ENCODE data around the gene MEGF6.
"Not testable (repeated sequence)": the region's sequence is repeated elsewhere in the genome, so short reads cannot be mapped to it uniquely, and the experiment has no call there.

The MEGF6 gene

DNA sequence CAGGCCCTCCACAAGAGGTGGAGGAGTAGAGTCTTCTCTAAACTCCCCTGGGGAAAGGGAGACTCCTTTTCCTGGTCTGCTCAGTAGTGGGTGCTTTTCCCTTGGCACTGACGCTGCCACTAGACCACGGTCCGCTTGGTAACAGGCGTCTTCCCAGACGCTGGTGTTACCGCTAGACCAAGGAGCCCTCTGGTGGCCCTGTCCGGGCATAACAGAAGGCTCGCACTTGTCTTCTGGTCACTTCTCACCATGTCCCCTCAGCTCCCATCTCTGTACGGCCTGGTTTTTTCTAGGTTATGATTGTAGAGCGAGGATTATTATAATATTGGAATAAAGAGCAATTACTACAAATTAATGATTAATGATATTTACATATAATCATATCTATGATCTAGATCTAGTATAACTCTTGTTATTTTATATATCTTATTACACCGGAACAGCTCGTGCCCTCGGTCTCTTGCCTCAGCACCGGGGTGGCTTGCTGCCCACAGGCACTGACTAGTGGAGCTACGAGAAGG is 9.9 kb upstream of the MEGF6 start:
- not testable (repeated sequence) for H3K4me3 ChIP-seq (ENCODE audit: low read depth, low read length)
- TF ChIP-seq, protein P1, sequence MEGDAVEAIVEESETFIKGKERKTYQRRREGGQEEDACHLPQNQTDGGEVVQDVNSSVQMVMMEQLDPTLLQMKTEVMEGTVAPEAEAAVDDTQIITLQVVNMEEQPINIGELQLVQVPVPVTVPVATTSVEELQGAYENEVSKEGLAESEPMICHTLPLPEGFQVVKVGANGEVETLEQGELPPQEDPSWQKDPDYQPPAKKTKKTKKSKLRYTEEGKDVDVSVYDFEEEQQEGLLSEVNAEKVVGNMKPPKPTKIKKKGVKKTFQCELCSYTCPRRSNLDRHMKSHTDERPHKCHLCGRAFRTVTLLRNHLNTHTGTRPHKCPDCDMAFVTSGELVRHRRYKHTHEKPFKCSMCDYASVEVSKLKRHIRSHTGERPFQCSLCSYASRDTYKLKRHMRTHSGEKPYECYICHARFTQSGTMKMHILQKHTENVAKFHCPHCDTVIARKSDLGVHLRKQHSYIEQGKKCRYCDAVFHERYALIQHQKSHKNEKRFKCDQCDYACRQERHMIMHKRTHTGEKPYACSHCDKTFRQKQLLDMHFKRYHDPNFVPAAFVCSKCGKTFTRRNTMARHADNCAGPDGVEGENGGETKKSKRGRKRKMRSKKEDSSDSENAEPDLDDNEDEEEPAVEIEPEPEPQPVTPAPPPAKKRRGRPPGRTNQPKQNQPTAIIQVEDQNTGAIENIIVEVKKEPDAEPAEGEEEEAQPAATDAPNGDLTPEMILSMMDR (IDR thresholded peaks at IDR 0.05; ENCODE audit: insufficient read depth, low read depth, low read length, missing control alignments), result peak; percentile 52
- DNase-seq (ENCODE audit: low read depth), result peak; percentile 30

DNA sequence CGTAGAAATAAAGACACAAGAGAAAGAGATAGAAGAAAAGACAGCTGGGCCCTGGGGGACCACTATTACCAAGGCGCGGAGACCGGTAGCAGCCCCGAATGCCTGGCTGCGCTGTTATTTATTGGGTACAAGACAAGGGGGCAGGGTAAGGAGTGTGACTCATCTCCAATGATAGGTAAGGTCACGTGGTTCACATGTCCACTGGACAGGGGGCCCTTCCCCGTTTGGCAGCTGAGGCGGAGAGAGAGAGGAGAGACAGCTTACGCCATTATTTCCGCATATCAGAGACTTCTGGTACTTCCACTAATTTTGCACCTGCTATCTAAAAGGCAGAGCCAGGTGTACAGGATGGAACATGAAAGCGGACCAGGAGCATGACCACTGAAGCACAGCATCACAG is 9.4 kb upstream of the MEGF6 start:
- DNase-seq (ENCODE audit: low read depth), result no peak
- TF ChIP-seq, protein P1 (IDR thresholded peaks at IDR 0.05; ENCODE audit: insufficient read depth, low read depth, low read length, missing control alignments), result no peak
- no peak overlapping the region for H3K4me3 ChIP-seq (ENCODE audit: low read depth, low read length)

DNA sequence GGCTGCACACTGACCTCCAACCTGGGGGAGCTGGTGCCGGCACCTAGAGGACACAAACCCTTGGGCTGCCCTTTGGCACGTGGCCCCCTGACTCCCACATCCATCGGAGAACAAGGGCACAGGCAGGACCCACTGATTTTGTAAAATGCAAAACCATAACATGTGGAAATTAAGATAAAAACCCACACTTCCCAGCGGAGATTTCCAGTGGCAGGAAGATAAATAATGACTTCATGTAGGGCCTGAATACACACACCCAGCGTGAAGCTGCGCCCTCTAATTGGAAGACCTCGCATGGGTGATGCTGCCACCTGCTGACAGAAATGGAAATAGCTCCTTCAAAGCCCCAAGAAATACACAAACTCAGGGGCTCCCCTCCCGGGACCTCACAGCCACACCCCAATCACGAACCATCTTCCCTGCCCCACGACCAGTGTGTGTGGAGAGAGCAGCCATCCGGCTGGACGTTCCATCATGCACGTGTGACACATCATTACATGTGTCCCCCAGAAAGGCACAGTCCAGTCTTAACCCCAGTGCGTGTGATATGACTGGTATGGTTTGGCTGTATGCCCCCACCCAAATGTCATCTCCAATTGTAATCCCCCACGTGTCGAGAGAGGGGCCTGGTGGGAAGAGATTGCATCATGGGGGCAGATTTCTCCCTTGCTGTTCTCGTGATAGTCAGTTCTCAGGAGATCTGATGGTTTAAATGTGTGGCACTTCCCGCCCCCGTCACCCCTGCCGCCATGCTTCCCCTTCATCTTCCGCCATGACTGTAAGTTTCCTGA is 7.8 kb upstream of the MEGF6 start:
- peak; percentile 80 for DNase-seq (ENCODE audit: low read depth)
- no peak overlapping the region for H3K4me3 ChIP-seq (ENCODE audit: low read depth, low read length)
- TF ChIP-seq, protein P1 (IDR thresholded peaks at IDR 0.05; ENCODE audit: insufficient read depth, low read depth, low read length, missing control alignments), result peak; percentile 76

DNA sequence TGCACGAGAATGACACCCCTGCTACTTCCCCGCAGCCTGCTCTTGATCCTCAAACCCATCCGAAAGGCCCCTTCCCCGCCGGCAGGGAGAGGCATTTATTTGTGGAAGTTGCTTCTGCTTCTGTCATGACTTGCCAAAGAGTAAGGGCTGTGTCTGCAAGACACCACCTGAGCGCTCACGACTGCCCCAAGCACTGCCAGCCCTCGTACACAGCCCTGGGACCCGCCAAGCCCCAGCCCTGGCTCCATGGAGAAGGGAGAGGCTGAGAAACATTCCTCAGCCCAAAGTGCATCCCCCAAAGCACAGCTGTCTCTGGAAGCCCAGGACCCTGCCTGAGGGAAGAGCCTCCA is 7.2 kb upstream of the MEGF6 start:
- no peak overlapping the region for H3K4me3 ChIP-seq (ENCODE audit: low read depth, low read length)
- TF ChIP-seq, protein P1 (IDR thresholded peaks at IDR 0.05; ENCODE audit: insufficient read depth, low read depth, low read length, missing control alignments), result no peak
- DNase-seq (ENCODE audit: low read depth), result no peak

DNA sequence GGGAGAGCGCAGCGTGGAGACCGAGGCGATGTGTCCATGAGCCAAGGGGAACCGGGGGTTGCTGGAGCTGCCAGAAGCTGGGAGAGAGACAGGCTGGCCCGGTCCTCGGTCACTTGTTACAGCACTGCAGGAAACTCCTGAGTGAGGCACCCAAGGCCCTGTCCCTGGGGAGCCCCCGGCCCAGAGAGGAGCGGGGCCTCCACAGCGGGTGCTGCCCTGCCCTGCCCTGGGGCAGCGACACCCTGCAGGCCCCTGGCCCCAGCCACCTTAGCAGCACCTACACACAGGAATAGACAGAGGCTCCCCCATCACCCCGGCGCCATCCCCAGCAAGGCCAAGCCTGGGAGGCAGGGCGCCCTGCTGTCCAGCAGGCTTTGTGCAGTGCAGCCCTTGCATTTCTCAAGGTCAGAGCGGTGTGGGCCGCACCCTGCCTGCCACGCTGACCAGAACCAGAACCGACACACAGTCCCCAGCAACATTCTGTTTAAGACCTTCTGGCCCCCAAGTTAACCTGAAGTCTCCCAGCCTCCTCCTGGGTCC is 6.6 kb upstream of the MEGF6 start:
- DNase-seq (ENCODE audit: low read depth), result no peak
- no peak overlapping the region for H3K4me3 ChIP-seq (ENCODE audit: low read depth, low read length)
- TF ChIP-seq, protein P1 (IDR thresholded peaks at IDR 0.05; ENCODE audit: insufficient read depth, low read depth, low read length, missing control alignments), result no peak

DNA sequence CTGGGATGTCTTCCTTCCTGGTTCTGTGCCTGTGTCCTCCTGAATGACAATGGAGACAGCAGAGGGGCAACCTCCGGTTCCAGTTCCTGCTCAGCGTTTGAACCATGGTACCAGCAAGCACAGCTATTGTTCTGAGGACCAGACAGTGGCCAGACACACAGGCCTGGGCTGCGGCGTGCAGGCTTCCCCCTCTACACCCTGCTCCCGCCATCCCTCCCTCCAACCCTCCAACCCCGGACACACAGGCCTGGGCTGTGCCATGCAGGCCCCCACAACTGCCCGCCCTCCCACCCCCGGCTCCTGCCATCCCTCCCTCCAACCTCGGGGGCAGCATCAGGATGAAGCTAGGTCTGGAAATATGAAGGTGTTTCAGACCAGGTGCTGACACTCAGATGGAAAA is 5.6 kb upstream of the MEGF6 start:
- DNase-seq (ENCODE audit: low read depth), result no peak
- no peak overlapping the region for H3K4me3 ChIP-seq (ENCODE audit: low read depth, low read length)
- TF ChIP-seq, protein P1 (IDR thresholded peaks at IDR 0.05; ENCODE audit: insufficient read depth, low read depth, low read length, missing control alignments), result no peak
